T-helper 2 cell (primary cell): ENCODE measurements around the gene SMPDL3A.

Experiments used
- DNase-seq, 5 experiments: peaks; one replicate each; pipeline versions ENCODE4 v3.0.0 to v3.0.0-alpha.2; 2012 to 2022

The SMPDL3A gene

DNA sequence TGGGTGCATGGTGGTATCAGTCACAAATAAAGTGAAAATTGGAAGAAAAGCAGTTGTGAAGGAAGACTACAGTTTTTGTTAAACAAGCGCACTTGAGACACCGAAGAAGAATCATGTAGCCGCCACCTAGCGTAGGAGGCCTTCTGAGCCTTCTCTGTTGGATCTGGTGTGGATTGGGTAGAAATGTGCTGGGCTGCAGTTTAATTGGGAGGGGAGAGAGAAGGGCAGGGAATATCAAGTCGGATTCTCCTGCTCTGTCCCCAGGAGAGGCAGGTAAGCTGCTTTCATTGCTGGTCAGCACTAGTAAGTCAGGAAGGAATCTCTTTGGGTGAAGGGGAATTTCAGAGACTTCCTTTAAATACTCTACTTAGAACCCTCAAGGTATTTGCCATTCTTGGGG is 10.8 kb upstream of the SMPDL3A start:
- DNase-seq: no peak

DNA sequence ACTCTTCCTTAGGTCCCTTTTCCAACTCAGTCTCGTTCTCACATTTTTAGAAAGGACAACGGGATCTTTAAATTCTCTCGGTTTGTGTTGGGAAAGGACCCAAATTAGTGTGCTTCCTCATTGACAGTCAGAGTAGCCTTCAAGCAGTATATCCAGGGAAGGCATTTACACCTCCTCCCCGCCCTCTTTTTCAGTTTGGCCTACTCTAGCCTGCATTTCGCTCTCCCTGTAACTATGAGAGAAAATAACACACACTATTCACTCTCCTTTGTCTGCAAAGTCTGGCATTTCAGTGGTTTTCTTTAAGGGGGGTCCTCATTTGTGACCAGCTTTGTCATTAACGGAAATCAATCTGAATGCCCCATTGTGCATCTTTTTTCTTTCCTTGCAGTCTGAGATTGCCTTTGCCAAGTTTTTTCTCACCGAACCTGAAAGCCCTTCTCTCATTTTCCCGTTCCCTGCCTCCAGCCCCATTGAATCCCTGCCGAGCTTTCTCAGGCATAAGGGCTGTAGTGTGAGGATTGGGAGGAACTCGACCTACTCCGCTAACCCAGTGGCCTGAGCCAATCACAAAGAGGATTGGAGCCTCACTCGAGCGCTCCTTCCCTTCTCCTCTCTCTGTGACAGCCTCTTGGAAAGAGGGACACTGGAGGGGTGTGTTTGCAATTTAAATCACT is 9.9 kb upstream of the SMPDL3A start:
- DNase-seq: no peak

DNA sequence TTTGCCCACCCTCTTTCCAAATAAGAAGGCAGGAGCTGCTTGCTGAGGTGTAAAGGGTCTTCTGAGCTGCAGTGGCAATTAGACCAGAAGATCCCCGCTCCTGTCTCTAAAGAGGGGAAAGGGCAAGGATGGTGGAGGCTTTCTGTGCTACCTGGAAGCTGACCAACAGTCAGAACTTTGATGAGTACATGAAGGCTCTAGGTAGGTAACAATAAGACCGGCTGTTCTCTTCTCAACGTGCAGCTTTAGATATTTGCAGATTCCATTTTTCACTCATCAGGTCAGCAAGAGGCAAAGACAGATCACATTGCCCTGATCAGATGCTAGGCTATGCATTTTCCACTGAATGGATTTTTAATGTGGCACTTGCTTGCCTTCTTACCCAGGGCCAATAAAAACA is 9.4 kb upstream of the SMPDL3A start, which contains the start of gene FABP7:
TSS of gene FABP7 (plus strand) at position 50 of the 400 bp plus-strand sequence. CDS start at position 129, 79 bp downstream.
- DNase-seq: no peak

DNA sequence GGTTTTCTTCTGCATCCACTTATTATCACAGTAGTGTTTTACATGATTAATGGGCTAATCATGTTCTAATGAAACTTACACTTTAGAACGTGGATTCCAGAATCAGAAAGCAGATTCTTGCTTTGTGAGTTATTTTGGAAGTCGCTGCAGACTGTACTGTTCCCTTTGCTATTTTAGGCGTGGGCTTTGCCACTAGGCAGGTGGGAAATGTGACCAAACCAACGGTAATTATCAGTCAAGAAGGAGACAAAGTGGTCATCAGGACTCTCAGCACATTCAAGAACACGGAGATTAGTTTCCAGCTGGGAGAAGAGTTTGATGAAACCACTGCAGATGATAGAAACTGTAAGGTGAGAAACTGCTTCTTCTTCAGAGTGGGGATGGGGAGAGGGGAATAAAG is 8.9 kb upstream of the SMPDL3A start:
- DNase-seq: no peak

DNA sequence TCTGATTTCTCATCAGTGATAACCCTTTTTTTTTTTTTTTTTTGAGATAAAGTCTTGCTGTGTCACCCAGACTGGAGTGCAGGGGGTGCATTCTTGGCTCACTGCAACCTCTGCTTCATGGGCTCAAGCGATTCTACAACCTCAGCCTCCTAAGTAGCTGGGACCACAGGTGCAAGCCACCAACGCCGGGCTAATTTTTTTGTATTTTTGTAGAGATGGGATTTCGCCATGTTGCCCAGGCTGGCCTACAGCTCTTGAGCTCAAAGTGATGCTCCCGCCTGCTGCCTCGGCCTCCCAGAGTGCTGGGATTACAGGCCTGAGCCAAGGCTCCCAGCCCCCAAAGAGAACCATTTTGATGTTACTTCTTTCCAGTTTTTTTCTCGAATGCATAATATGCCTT is 7.3 kb upstream of the SMPDL3A start:
- DNase-seq: no peak

DNA sequence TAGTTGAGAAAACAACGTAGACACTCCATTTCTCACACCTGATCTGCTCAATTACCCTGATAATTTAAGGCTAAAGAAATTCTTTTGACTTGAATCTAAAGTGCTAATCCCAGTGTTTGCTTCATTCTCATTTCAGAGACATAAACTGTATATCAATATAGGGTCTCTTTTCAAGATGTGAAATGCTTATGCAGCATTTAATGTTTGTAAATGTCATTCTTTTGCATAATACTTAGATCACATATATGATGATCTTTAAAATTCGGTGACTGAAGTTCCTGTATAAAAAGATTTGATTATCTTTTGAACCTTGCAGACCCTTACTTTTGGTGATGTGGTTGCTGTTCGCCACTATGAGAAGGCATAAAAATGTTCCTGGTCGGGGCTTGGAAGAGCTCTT is 5.7 kb upstream of the SMPDL3A start:
- no peak for DNase-seq

DNA sequence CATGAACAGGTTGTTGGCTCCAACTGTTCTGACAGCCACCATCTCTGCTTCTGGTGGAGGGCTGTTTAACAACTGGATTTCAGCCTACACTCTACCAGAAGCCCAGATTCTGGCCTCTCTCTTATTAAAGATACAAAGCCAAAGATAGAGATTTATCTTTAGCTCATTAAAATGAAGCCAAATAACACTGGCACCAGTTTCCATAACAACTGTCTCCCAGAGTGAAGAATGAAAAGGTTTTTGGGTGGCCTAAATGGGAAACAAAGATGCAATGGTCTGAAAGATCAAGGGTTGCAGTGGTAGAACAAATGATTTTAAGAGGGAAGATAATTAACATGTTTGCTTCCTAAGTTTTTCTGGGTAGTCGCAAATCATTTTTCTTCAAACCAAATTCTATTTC is 3.2 kb upstream of the SMPDL3A start:
- no peak for DNase-seq

DNA sequence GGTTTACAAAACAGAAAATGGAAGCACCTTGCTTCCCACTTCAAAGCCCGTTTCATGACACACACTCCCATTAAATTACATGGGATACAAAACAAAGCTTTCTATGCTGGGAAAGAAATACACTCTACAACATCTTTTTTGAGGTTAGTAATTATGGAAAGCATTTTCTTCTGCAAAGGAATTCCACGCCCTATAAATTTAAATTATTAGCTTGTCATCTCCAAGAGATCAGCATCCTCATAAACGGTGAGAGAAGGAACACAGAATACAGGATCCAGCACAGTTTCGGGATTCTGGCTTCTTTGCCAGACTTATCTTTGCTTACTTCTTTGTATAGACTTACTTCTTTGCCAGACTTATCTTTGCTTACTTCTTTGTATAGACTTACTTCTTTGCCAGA is 1.3 kb upstream of the SMPDL3A start:
- DNase-seq: no peak

DNA sequence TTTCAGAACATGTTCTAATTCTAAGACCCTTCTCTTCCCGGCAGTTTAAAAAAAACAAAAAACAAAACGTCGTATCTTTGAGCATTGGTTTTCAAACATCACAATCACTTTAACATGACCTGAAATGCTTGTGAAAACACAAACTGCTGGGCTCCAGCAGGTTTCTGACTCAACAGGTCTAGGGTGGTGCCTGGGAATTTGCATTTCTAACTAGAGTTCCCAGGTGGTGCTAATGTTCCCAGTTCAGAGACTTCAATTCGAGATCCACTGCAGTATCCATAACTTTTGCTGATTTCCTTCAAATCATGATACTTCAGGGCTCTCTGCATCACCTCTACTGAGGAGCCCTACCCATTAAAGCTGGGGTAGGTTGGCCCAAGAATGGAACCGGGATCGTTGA is 850 bp upstream of the SMPDL3A start:
- no peak for DNase-seq

DNA sequence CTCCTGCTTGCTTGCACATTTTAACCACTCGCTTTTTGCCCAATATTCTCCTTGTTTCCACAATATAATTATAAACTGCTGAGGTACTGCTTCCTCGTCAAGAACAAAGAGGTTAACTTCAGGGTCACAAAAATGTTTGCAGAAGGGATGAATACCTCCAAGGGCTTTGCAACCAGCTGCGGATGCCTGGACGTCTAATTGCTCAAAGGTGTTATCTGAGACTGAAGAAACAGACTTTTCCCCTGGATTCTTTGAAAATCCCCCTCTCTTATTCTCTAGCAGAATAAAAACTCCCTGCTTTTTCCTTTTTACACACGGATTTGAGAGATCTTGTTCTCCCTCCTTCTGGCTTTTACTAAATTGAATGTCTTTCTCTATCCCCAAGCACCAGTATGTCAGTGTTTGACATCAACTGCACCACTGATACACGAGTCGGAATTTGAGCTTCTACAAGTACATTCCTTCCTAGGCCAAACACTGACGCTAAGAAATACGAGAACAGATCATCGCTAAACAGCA is 336 bp upstream of the SMPDL3A start:
- no peak for DNase-seq

DNA sequence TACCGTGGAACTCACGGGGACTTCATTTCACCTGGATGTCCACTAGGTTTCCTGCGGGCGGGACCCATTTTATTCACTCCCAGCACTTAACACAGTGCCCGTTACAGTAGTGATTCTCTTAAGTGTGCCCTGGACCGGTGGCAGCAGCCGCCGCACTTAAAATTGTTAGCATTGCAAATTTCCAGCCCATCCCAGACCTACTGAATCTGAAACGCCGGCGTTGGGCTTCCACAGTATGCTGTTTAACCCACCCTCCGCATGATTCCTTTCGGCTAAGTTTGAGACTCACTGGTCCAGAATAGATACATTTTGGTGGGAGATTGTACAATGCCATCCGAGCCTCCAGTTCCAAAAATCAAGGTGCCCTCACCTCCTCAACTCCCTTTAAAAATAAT is 967 bp downstream of the SMPDL3A start:
- DNase-seq: no peak

DNA sequence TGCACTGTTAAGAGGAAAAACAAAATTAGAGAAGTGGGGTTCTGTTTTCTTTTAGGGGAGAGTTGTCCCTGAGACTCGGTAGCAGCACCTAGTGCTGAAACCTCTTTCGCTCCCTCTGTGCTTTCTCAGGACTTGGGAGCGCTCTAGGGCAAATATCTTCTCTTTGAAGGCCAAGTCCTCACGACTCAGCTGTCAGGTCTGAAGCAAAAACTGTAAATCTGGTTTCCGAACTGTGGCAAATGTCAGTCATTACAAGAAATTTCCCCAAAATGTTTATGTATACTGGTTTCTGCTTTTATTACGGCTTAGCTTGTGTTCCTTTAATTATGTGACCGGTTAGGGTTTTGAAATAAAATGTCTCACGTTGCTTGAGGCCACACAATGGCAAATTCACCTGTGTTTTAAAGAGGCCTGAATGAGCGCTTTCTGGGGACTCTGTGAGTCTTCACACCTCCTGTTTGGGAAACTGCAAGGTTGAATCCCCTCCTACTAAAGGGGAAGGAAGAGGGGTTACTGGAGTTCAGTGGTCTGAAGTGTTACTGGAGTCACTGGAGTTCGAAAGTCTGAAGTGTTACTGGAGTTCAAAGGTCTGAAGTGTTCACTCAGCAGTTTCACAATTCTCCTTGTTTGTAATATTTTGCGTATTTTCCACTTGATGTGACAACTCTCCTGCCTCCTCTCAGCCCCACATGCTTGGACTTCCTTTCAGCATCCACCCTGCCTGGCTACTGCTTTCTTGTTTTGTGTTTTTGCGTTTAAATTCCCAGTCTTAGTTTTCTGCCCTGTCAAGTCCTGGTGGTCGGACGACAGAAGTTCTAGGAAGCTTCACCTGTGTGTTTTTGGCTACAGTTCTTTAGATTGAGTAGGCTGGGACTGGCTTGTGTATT is 1.6 kb downstream of the SMPDL3A start:
- no peak for DNase-seq

DNA sequence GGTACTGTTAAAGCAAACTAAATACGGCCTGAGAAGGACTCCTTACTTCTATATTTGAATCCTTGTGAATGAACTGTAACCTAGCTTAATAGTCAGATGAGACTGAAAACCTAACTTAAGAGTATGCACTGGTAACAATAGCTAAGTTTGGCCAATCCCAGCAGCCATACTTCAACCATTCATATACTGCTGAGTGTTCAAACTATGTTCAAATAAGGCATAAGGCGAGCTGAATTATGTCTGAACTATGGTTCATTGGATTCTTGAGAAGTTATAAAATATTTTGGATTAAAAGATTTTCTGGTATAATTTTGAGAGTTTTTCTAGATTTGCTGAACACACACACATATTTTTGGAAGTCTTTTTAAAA is 2.2 kb downstream of the SMPDL3A start:
- DNase-seq: no peak

DNA sequence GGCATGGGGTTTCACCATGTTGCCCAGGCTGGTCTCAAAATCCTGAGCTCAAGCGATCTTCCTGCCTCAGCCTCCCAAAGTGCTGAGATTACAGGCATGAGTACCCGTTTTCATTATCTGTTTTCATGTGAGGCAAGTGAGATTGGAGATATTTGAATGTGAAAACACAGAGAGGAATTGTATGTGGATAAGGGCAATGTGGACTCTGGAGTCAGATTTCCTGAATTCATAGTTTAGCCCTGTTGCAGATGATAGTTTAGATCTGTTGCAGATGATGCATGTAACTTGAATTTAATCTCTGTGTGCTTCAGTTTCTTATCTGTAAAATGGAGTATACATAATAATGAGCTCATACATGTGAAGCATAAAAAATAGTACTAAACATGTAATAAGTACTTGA is 3.7 kb downstream of the SMPDL3A start:
- no peak for DNase-seq

DNA sequence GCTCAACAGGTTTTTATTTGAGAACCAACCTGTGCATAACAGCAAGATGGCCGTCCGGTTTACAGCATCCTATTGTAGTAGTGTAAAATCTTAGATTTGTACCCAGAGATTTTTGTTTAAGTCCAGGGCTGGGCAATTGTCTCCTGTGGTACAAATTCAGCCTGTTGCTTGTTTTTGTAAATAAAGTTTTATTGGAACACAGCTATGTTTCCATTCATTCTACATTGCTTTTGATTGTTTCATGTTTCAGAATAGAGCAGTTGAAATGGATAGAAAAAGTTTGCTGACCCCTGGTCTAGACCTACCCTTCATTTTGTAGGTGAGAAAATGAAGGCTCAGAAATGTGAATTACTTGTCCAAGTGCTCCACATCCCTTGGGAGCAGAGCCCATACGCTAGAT is 8.5 kb downstream of the SMPDL3A start:
- no peak for DNase-seq

DNA sequence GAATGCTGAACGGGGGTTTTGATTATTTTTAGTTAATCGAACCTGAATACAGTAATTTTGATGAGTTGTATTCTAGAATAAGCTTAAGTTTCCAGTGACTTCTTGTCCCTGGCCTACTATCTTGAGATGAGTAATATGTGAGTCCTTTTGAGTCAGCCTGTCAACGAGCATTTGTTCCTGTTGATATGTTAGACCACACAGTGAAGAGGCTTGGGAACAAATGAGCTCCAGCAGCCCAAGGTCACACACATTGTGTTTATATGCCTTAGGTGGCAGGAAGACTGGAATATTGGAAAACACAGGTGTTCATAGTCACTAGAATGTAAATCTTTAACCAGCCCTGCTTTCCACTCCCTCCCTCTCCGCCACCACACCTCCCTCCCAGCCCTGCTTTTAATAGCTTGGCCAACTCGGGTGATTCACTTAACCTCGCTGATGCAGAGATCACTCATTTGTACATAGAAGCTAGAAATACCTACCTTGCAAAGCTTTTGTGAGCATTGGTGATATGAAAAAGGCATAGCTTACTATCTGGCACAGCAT is 9.1 kb downstream of the SMPDL3A start:
- peak in 1 of 5 experiments; percentile 76 for DNase-seq

DNA sequence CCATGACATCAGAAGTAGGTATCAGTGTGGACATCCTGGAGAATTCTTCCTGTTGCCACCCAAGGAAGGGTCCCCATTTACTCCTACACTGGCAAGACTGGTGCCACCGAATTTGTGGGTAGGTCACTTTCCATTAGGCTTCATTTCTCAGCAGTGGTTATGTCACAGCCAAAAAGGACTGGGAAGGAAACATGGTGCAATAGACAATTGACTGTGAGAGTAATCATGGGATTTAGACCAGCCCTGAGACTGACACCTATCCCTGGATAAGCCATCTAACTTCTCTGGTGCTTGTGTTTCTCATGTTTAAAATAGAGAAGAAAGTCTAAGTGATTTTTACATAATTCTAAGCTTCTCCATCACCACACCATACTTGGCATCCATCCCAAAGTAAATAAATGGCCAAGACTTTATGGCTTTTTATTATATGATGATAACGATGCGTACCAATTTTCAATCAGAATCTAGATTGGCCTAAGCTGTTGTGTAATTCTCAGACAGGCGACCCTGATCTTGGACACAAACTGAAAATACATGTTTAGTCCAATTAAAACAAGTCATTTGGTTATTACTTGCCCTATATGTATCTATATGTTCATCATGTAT is 10.2 kb downstream of the SMPDL3A start:
- DNase-seq: no peak

DNA sequence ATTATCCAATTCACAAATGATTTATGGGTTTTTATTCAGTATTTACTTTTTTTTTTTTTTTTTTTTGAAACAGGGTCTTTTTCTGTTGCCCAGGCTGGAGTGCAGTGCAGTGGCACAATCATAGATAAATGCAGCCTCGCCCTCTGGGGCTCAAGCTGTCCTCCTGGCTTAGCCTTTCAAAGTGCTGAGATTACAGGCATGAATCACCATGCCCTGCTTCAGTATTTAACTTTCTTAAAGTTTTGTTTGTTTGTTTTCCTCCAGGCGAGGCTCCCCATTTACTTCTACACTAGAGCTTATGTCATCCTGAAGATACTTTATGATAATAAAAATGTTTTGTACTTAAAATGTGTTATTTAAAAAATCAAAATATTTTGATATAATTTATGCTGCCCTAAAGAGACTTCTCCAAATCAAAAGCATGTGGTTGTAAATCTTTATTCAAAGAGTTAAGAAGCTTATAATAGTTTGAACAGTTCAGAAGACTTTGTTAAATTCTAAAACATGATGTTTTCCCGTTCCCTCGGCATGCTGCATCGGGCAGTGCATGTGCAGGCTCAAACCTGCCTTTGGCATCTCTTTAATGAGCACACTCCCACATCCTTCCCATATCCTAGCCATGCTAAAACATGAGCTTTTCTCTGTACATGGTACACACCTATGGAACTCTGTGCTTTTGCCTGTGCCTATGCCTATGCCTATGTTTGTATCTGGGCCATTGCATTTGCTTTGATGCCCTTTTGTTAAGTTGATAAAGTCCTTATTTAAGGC is 11.0 kb downstream of the SMPDL3A start:
- DNase-seq: no peak

DNA sequence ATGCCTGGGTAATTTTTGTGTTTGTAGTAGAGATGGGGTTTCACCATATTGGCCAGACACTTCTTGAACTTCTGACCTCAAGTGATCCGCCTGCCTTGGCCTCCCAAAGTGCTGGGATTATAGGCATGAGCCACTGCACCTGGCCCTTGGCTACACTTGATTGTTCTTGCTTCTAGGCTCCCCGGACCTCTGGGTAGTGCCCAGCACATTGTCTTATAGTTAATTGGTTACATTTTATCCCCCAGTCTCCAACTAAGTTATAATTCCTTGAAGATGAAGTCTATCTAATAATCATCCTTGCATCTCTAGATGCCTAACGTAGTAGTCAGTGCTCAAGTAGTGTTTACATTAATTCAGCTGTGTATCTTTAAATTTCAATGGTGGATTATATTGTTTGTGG is 11.8 kb downstream of the SMPDL3A start:
- no peak for DNase-seq

DNA sequence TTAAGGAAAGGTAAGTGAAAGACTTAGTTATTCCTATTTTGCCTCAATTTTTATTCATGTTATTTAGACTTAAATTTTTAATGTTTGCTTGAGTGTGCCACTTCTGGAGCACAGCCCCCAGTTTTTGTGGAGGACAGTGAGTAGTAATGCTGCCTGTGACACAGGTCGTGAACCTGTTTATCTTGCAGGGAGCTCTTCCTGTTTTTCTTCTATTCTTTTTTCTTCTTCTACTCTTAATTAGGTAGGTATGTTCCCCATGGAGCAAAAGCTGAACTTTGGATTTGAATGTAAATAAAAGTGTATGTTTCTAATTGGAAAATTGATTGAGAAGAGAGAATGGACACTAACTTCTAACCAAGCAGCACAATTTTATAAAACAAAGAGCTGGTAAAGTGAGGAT is 12.3 kb downstream of the SMPDL3A start:
- DNase-seq: no peak

DNA sequence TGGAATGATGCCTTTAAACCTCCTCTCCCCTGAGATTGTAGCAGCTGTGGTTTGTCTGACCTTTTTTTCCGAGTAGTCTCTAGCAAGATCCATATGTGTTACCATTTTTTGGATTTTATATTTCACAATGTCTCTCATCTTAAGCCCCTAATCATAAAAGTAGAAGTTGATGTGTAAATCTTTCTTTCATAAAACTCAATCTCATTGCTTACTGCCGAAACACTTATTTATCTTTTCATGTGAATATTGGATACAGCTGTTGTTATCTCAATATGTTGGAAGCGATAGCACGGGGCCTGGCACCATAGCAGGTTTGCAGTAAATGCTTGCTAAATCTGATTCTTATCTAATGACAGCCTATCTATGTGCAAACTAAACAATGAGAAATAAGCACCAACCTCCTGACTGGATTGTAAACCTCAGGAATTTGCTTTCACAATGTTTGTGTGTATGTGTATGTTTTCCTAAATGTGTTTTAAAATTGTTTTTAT is 14.2 kb downstream of the SMPDL3A start:
- no peak for DNase-seq

DNA sequence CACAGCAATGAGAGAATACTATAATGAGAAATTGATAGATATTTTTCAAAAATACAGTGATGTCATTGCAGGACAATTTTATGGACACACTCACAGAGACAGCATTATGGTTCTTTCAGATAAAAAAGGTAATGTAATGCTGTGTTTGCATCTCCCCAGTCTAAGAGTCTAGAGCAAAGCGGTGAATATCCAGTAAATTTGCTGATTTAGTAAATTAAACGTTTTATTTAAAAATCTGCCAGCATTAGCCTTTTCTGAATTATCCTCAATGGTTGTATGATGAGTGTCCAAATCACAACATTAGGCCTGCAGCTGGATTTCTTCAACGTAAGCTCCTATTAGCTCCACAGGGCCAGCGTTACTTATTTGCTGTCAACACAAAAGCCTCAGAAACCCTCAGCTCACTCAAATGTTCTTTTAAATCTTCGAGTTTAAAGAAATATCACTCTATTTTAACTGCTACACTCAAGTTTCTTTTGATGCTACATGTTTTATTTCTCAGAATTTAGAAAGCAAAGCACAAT is 16.0 kb downstream of the SMPDL3A start:
- DNase-seq: no peak
